ENCODE data around the gene EFCAB9. TPM values are rescaled to one million over a fixed set of nuclear protein-coding genes. Genes with fewer than 3 reads are reported as not detected.

EFCAB9 gene
- total RNA-seq, 1 experiment from 2014 or later, result not detected

DNA sequence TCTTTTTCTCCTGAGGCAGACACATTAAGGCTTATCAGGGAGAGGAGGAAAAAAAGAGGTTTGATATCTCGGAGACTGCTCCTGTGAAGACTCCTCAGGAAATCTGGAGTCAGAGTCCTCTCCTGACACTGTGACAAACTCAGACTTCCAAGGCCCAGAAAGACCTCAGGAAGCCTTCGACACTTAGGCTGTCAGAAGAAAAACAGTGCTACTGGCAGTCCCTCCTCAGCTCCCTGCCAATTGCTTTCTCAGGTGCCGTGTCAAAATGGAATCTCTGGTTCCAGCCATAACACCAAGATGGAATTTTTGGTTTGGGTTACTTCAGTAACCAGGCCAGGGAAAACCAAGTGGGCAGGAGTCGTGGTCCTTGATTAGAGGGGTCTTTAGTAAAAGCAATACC is 10.1 kb upstream of the EFCAB9 start:
- no peak overlapping the region for H3T11ph ChIP-seq (ENCODE audit: low read length)
- no peak overlapping the region for H3K9ac ChIP-seq (ENCODE audit: extremely low read depth, insufficient read length, low read length)
- H3K9me3 ChIP-seq (ENCODE audit: control insufficient read depth, low read depth, low read length), result no peaks in the 10 kb centered on the region
- H3K27me3 ChIP-seq (ENCODE audit: insufficient read depth, low read length), result no peaks in the 10 kb centered on the region
- H3K14ac ChIP-seq (ENCODE audit: insufficient read depth, low read length), result no peak overlapping the region
- no CpG with 5 or more reads among the region's 4 CpGs for WGBS (ENCODE audit: extremely low coverage, insufficient read length, low lambda C conversion rate)
- DNase-seq, result no peak
- H3K23ac ChIP-seq (ENCODE audit: insufficient read length, low read depth, low read length), result no peak overlapping the region
- H3K4me2 ChIP-seq (ENCODE audit: insufficient read depth, insufficient read length, low read length), result no peak overlapping the region
- no peak overlapping the region for H2BK15ac ChIP-seq (ENCODE audit: low read depth, low read length)
- H3K23me2 ChIP-seq (ENCODE audit: insufficient read length, low read depth, low read length, poor library complexity, severe bottlenecking), result peaks cover 13% of the 10 kb centered on the region
- no peak overlapping the region for H3K27ac Mint-ChIP-seq
- H3K4ac ChIP-seq (ENCODE audit: low read depth, low read length), result no peak overlapping the region
- no peak overlapping the region for H3K18ac ChIP-seq (ENCODE audit: insufficient read length, low read depth, low read length)
- H3K79me1 ChIP-seq (ENCODE audit: insufficient read depth, low read depth, low read length, poor library complexity, severe bottlenecking), result no peaks in the 10 kb centered on the region
- H2BK12ac ChIP-seq (ENCODE audit: insufficient read length, low read depth, low read length), result no peak overlapping the region
- H3K36me3 Mint-ChIP-seq (ENCODE audit: insufficient read depth in 1 of 3, low read depth in 3 of 3), result peaks cover 3 to 4% (median 3%) of the 10 kb centered on the region in 3 experiments; a peak in 3 of 7 replicates
- no peaks in the 10 kb centered on the region for H3K9me3 Mint-ChIP-seq
- peaks cover 29% of the 10 kb centered on the region in 2 experiments for H3K4me1 Mint-ChIP-seq
- no peak overlapping the region for H4K8ac ChIP-seq (replicated peaks; ENCODE audit: insufficient read length, low read depth, low read length)
- H2BK20ac ChIP-seq (ENCODE audit: low read depth, low read length, poor library complexity, severe bottlenecking), result no peak overlapping the region
- TF ChIP-seq CTCF (conservative IDR thresholded peaks at IDR 0.05), result no peak
- H3K4me3 Mint-ChIP-seq, result no peak overlapping the region
- no peak overlapping the region for H2AK5ac ChIP-seq (ENCODE audit: insufficient read length, low read length)
- H4K5ac ChIP-seq (ENCODE audit: insufficient read length, low read depth, low read length), result no peak overlapping the region
- no peak overlapping the region for H2BK5ac ChIP-seq (ENCODE audit: insufficient read length, low read length)
- no peak overlapping the region for H3K27ac ChIP-seq (ENCODE audit: insufficient read length, low read depth, low read length)
- peaks cover 9% of the 10 kb centered on the region; the same call in 1 of the 2 replicates for H3K4me1 ChIP-seq (ENCODE audit: insufficient read depth, low read length)
- H3K27me3 Mint-ChIP-seq (ENCODE audit: low read depth), result peaks cover 4% of the 10 kb centered on the region
- H4K91ac ChIP-seq (ENCODE audit: insufficient read length, low read depth, low read length), result no peak overlapping the region
- H3K79me2 ChIP-seq (ENCODE audit: insufficient read depth, low read length), result peaks cover 4% of the 10 kb centered on the region; the same call in 1 of the 2 replicates
- H4K20me1 ChIP-seq (ENCODE audit: control insufficient read depth, insufficient read depth, insufficient read length), result no peaks in the 10 kb centered on the region
- no peak overlapping the region for H3K56ac ChIP-seq (ENCODE audit: insufficient read length, low read depth, low read length)
- H2AFZ ChIP-seq (ENCODE audit: low read length), result no peak overlapping the region
- no peak overlapping the region for H2BK120ac ChIP-seq (ENCODE audit: low read depth, low read length, poor library complexity, severe bottlenecking)

All from H9 (cell line).